OCI-LY7 (cell line): Measurements from ENCODE around the gene CYP2A7.

ENCODE experiments used
- EZH2phosphoT487 ChIP-seq: fragments of 200-600 bp; sonication (generic); IDR thresholded peaks from 2 replicates; pipeline ENCODE4 v1.6.1; 2018; ENCODE audit warnings: low read depth, borderline replicate concordance, mild to moderate bottlenecking, mixed run types, antibody characterized with exemption, low read length, moderate library complexity, mixed read lengths
- TF ChIP-seq, protein P1 (sequence below): fragments of 200-600 bp; sonication (generic); conservative IDR thresholded peaks from 2 replicates; pipeline ENCODE4 v1.5.1; 2014; ENCODE audit warnings: mild to moderate bottlenecking, antibody characterized with exemption, low read length, moderate library complexity, mixed read lengths

DNA sequence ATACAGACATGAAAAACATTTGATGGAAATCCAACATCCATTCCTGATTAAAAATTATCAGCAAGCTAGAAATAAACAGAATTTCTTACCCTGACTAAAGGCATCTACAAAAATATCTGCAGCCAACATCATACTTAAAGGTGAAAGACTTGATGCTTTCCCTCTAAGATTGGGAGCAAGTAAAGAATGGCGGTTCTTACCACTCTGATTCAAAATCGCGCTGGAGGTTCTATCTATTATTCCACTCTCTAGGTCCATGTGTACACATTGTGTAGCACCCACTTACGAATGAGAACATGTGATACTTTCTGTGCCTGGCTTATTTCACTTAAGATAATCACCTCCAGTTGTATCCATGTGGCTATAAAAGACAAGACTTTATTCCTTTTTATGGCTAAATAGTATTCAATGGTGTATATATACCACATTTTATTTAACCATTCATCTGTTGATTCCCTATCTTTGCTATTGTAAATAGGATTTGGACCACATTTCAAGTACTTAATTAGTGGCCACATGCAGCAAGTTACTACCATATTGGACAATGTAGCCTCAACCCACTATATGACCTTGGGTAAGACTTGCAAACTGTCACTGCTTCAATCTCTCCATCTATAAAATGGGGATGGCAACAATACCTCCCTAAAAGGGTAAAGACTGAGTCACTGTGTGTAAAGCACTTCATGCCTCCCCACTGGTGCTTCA is 38.4 kb upstream of the CYP2A7 start:
- TF ChIP-seq, protein P1, sequence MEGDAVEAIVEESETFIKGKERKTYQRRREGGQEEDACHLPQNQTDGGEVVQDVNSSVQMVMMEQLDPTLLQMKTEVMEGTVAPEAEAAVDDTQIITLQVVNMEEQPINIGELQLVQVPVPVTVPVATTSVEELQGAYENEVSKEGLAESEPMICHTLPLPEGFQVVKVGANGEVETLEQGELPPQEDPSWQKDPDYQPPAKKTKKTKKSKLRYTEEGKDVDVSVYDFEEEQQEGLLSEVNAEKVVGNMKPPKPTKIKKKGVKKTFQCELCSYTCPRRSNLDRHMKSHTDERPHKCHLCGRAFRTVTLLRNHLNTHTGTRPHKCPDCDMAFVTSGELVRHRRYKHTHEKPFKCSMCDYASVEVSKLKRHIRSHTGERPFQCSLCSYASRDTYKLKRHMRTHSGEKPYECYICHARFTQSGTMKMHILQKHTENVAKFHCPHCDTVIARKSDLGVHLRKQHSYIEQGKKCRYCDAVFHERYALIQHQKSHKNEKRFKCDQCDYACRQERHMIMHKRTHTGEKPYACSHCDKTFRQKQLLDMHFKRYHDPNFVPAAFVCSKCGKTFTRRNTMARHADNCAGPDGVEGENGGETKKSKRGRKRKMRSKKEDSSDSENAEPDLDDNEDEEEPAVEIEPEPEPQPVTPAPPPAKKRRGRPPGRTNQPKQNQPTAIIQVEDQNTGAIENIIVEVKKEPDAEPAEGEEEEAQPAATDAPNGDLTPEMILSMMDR, result no peak
- TF ChIP-seq EZH2phosphoT487, result no peak
